Stimulated activated CD8-positive, alpha-beta memory T cell treated with anti-CD3 and anti-CD28 coated beads, Interleukin-4, amount 100 ng/mL, for 4 hours (primary cell): Measurements from ENCODE around the gene MEX3D.
"Not testable (repeated sequence)": the region's sequence is repeated elsewhere in the genome, so short reads cannot be mapped to it uniquely, and the experiment has no call there.

Source experiments
- DNase-seq, 2 donors: peaks; one replicate each; pipeline ENCODE4 v3.0.0-alpha.2; 2020; ENCODE audit warnings: low read depth in 2 of 2, low spot score in 1 of 2

The MEX3D gene

GRCh38 chr19:1540365-1540925, 27.7 kb downstream of the MEX3D start:
- no peak for DNase-seq

GRCh38 chr19:1539749-1540148, 28.4 kb downstream of the MEX3D start:
- DNase-seq = not testable (repeated sequence)

DNA sequence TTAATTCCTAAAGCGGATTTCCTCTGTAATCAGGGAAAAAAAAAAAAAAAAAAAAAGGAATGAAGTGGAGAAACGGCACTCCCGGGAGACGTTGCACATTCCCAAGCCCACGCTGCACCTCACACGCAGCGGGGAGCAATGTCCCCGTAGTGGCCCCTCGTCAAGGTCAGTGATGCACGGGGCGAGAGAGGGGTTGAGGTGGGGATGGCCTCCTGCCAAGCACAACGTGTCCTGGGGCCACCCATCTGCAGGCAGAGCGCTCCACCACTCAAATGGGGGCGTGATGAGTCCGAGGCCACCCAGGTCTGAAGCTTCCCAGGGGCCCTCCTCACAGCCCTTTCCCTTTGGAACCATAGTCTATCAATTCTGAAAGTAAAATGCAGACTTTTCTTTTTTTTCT, 29.1 kb downstream of the MEX3D start:
- no peak for DNase-seq

- DNase-seq = not testable (repeated sequence)
These were observed 32.4 kb downstream of the MEX3D start for GRCh38 chr19:1535699-1536098.

DNA sequence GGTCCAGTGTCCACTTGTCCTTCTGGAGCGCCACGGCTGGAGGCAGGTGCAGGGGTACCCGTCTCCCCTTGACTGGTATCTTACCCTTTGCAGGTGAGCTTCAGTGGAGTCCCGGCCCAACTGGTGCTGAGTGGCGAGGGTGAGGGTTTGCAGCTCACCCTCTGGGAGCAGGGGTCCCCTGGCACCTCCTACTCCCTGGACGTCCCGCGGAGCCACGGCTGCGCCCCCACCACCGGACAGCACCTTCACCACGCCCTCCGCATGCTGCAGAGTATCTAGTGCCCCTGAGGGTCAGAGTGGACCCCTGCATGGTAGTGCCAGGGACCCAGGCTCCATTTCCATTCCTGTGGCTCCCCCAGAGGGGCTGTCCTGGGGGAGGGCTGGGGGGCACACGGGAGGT, 33.2 kb downstream of the MEX3D start:
- no peak for DNase-seq

DNA sequence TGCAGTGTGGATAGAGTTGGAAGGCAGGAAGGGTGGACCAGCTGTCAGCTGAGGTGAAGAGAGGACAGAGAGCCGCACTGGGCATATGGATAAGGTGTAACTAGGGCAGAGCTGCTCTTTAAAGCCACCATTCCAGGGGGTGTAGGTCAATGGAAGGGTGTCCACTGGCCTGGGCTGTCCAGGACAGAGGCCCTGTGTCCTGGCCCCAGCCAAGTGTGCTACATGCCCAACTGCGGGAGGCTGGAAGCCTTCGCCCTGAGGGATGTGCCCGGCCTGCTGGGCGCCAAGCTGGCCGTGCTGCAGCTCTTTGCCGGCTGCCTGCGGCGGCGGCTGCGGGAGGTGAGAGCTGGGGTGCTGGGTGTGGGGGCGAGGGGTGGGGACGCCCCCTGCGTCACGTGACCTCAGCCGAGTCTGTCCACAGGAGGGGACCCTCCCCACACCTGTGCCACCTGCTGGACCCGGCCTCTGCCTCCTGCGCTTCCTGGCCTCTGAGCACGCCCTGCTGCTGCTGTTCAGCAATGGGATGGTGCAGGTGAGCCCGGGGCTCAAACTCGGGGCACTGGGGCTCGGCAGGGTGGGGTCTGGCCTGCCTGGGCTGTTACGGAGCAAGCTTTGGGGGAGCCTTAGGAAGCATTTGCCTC, 34.5 kb downstream of the MEX3D start:
- no peak for DNase-seq

DNA sequence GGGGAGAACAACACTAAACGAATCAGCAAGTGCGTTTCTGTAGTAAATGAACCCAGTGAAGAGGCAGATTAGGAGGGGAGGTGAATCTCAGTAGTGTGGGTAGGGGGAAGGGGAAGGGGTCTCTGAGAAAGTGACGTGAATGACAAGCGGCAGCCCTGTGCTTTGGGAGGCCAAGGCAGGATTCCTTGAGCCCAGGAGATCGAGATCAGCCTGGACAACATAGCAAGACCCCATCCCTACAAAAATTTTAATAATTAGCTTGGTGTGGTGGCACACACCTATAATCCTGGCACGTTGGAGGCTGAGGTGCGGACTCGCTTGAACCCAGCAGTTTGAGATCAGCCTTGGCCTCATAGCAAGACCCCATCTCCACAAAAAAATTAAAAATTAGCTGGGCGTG, 36.1 kb downstream of the MEX3D start:
- DNase-seq = no peak

- no peak for DNase-seq
These were observed 36.5 kb downstream of the MEX3D start for GRCh38 chr19:1531587-1531986.

DNA sequence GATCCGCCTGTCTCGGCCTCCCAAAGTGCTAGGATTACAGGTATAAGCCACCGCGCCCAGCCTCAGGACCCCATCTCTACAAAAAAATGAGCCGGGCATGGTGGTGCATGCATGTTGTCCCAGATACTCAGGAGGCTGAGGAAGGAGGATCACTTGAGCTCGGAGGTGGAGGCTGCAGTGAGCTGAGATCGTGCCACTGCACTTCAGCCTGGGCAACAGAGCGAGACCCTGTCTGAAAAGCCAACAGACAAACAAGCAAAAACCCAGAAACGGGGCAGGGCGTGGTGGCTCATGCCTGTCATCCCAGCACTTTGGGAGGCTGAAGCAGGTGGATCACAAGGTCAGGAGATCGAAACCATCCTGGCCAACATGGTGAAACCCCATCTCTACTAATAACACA, 37.3 kb downstream of the MEX3D start:
- not testable (repeated sequence) for DNase-seq

DNA sequence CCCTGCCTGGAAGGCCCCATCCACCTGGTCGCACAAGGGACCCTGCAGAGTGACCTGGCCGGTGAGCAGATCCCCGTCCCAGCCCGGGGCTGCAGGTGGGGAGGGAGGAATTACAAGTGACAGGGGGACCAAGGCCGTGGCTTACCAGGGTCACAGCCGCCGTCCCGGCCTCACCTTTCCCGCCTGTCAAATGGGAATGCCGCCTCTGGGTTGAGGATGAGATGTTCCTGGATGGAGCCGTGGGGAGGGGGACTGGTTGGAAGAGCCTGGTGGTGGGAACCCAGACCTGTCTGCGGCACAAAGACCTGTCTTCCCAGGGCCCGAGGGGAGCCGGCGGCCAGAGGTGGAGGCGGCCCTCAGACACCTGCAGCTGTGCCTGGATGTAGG, 38.7 kb downstream of the MEX3D start:
- DNase-seq = no peak

GRCh38 chr19:1528596-1529429, 39.3 kb downstream of the MEX3D start:
- DNase-seq = no peak

DNA sequence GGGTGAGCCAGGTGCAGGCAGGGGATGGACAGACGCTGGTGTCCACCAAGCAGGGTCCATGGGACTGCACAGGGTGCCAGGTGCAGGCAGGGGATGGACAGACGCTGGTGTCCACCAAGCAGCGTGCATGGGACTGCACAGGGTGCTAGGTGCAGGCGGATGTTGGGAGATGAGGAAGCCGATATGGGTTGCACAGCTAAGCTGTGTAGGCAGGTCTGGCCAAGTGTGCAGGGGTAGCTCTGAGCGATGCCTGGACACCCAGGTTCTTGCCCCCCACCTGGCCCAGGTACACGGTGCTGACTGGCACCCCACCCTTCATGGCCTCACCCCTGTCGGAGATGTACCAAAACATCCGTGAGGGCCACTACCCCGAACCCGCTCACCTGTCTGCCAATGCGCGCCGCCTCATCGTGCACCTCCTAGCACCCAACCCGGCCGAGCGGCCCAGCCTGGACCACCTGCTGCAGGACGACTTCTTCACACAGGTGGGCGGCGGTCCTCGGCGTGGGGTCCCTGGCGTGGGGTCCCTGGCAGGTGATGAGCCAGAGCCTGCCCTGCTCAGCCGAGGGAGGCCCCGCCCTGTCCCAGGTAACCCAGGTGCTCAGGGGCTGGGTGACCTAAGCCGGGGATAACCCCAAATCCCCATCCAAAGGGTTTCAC, 40.3 kb downstream of the MEX3D start:
- no peak for DNase-seq

- DNase-seq = no peak
These were observed 41.0 kb downstream of the MEX3D start for GRCh38 chr19:1526979-1527649.

DNA sequence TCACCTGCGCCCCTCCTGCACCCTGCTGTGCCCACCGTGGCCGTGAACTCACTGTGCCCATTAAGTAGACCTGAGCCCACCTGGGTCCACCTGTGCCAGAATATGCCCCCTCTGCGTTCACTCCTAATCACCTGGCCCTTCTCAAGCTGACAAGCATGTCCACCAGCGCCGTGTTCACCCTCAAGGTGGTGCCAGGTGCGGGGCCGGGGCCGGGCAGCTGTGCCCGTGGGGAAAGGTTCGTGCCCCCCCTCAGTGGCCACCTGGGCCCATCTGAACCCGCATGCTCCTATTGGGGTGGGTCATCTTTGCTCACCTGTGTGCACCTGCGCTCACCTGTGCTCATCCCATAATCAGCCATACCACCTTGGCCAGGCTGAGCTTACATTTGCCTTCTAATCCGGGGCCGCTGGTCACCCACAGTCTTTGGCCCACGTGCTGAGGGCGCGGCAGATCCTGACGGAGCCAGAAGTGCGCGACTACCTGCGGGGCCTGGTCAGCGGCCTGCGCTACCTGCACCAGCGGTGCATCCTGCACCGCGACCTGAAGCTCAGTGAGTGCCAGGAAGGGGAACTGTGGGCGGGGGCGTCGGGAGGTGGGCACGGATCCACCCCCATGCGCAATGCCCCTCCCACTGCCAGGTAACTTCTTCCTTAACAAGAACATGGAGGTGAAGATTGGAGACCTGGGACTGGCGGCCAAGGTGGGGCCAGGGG, 41.9 kb downstream of the MEX3D start:
- no peak for DNase-seq

DNA sequence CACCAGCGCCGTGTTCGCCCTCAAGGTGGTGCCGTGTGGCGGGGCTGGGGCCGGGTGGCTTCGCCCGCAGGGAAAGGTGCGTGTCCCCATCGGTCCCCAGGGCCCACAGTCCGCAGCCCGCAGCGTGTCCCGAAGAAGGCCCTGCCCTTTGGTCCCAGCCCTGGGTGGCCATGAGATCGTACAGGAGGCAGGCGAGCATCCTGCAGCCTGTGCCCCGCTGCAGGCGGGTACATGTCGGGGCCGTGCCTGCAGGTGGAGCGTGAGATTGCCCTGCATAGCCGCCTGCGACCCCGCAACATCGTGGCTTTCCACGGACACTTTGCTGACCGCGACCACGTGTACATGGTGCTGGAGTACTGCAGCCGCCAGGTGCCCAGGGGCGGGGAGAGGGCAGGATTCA, 42.8 kb downstream of the MEX3D start:
- DNase-seq = no peak

DNA sequence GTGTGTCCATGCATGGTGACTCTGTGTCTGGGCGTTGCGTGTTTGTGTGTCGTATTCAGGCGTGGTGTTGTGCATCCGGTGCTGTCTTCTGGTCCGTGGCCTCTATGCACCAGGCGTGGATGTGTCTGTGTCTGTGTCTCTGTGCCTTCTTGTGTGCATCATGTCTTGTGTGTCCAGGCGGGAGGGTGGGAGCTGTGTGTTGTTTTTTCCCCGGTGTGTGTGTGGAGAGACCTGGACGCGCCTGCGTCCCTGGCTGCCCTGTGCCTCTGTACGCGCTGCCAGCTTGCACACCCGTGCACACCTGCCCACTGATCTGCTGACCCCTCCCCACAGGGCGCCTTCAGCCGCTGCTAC, 43.2 kb downstream of the MEX3D start:
- no peak for DNase-seq

DNA sequence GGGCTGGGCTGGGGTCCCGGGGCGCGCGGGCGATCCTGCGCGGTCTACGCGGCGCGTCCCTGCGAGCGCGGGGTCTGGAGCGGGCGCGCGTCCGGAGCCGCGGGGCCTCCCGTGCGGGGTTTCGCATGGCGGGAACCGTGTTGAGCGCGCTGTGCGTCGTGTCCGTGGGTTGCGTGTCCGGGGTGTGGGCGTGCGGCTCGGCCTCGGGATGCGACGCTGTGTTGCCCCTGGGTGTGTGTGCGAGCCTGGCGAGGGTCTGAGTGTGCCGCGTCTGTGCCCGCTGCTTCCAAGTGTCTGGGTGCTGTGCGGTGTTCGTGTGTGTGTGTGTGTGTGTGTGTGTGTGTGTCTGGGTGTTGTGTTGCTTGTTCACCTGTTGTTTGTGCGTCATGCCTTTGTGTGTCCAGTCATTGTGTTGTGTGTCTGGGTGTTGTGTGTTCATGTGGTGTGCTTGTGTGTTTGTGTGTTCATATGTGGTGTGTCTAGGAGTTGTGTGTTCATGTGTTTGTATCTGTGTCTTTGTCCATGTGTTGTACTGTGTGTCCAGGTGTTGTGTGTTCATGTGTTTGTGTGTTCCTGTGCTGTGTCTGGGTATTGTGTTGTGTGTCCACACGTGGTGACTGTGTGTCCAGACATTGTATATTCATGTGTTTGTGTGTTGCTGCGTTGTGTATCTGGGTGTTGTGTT, 43.7 kb downstream of the MEX3D start:
- DNase-seq = no peak

- no peak for DNase-seq
These were observed 44.5 kb downstream of the MEX3D start, which contains the start of gene PLK5 for GRCh38 chr19:1523412-1524286. Gene PLK5, plus strand, starts transcription at chr19:1524077. Its CDS starts 2,920 bp downstream, at chr19:1526997.

DNA sequence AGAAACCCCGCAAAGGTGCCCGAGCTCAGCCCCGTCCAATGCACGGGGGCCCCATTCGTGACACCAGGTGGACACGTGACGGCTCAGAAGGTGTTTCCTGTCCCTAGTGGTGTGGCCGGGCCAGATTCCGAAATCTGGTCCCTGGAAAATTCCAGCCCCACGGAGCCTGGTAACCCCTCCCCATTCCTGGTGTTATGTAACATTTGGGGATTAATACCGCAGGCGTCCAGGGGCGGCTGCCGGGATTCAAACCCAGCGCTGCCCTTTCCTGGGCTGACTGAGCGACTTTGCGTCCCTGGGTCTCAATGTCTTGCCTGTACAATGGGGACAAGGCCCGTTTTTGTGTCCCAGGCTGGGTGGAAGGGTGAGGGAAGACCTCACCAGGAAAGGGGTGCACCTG, 45.3 kb downstream of the MEX3D start:
- no peak for DNase-seq
